ENCODE results near the gene ADAT1.

Gene ADAT1

GRCh38 chr16:75575958-75576357, 47.1 kb downstream of the ADAT1 start:
- no peak for DNase-seq

- DNase-seq = no peak
These were observed 49.1 kb downstream of the ADAT1 start for GRCh38 chr16:75573955-75574354.

- no peak for DNase-seq
These were observed 50.1 kb downstream of the ADAT1 start for GRCh38 chr16:75572864-75573542.

GRCh38 chr16:75570396-75571065, 52.5 kb downstream of the ADAT1 start:
- DNase-seq = no peak

GRCh38 chr16:75567911-75568310, 55.2 kb downstream of the ADAT1 start:
- DNase-seq = no peak

GRCh38 chr16:75566758-75567255, 56.3 kb downstream of the ADAT1 start:
- DNase-seq = peak; percentile 31

GRCh38 chr16:75566040-75566757, 56.9 kb downstream of the ADAT1 start, which contains the start of gene GABARAPL2:
TSS of gene GABARAPL2 (plus strand) at chr16:75566379. CDS start at chr16:75566487, 108 bp downstream.
- peak; percentile 92 for DNase-seq

- DNase-seq = no peak
These were observed 57.4 kb downstream of the ADAT1 start for GRCh38 chr16:75565640-75566039.

GRCh38 chr16:75559564-75560372, 63.3 kb downstream of the ADAT1 start:
- peak; percentile 47 for DNase-seq

- no peak for DNase-seq
These were observed 64.2 kb downstream of the ADAT1 start for GRCh38 chr16:75558846-75559401.

- DNase-seq = no peak
These were observed 66.6 kb downstream of the ADAT1 start for GRCh38 chr16:75556431-75556950.

GRCh38 chr16:75555707-75556430, 67.2 kb downstream of the ADAT1 start, which contains the start of gene TMEM231:
TSS of gene TMEM231 (minus strand) at chr16:75556252. CDS start at chr16:75556209, 43 bp downstream.
- DNase-seq = peak; percentile 99

GRCh38 chr16:75555213-75555706, 67.8 kb downstream of the ADAT1 start:
- DNase-seq = peak; percentile 87

- DNase-seq = no peak
These were observed 70.1 kb downstream of the ADAT1 start for GRCh38 chr16:75552951-75553350.

- peak; percentile 56 for DNase-seq
These were observed 72.8 kb downstream of the ADAT1 start for GRCh38 chr16:75550211-75550662.

Measured in RPMI8226 (cell line).